Activated naive CD4-positive, alpha-beta T cell treated with anti-CD3 and anti-CD28 coated beads, Interleukin-2, amount 10 ng/mL, durations not matched to agents 7 days and 5 days (primary cell): ENCODE data around the gene FTL.
A peak's percentile ranks its signal among the peaks of the same experiment; 100 is the strongest.

Experiments used
- CTCF ChIA-PET: fragments of 350-600 bp; sonication (Branson Sonifier 250); formaldehyde crosslinking; loops from one replicate; lab custom pipeline; 2021; ENCODE audit warnings: antibody characterized with exemption; lab: Charles Lee
- DNase-seq: peaks from one replicate; pipeline ENCODE4 v3.0.0-alpha.2; 2020
- H3K27ac Mint-ChIP-seq: one replicate; pipeline ENCODE4 v1.8.0; 2021; ENCODE audit warnings: mild to moderate bottlenecking, moderate library complexity, mixed read lengths
- H3K27me3 Mint-ChIP-seq: one replicate; pipeline ENCODE4 v1.8.0; 2021; ENCODE audit warnings: mild to moderate bottlenecking, mixed read lengths
- H3K36me3 Mint-ChIP-seq: one replicate; pipeline ENCODE4 v1.8.0; 2021; ENCODE audit warnings: mixed read lengths
- H3K4me1 Mint-ChIP-seq: one replicate; pipeline ENCODE4 v1.8.0; 2021; ENCODE audit warnings: mixed read lengths
- H3K4me3 Mint-ChIP-seq: one replicate; pipeline ENCODE4 v1.8.0; 2021; ENCODE audit warnings: mild to moderate bottlenecking, moderate library complexity, mixed read lengths
- H3K9me3 Mint-ChIP-seq: one replicate; pipeline ENCODE4 v1.8.0; 2021; ENCODE audit warnings: mixed read lengths

Gene FTL

GRCh38 chr19:48966541-48967345 lies 1.6 kb downstream of the FTL start:
- DNase-seq: no peak
- Mint-ChIP-seq H3K27ac (peak overlapping the region; percentile 99), H3K36me3 (peaks cover 41% of the 10 kb centered on the region), H3K9me3 (no peaks in the 10 kb centered on the region), H3K4me3 (peak overlapping the region; percentile 98), H3K4me1 (peaks cover 59% of the 10 kb centered on the region), H3K27me3 (no peaks in the 10 kb centered on the region)
- CTCF ChIA-PET: interaction anchor here (0.9 to 1.8 kb wide), 5 partner anchors 25 to 179 kb away, joined by 3 to 9 read pairs (median 3); partner anchors contain the start of gene NUCB1

GRCh38 chr19:48967346-48968178 lies 2.5 kb downstream of the FTL start:
- H3K4me3 Mint-ChIP-seq: peak overlapping the region; percentile 26
- CTCF ChIA-PET: interaction anchor here (0.8 to 1.8 kb wide), 6 partner anchors 24 to 180 kb away, joined by 3 to 9 read pairs (median 4); partner anchors contain the start of genes GYS1, NUCB1 and RUVBL2
- DNase-seq: no peak
- H3K36me3 Mint-ChIP-seq: peaks cover 35% of the 10 kb centered on the region
- peak overlapping the region; percentile 33 for H3K27ac Mint-ChIP-seq
- no peaks in the 10 kb centered on the region for H3K27me3 Mint-ChIP-seq
- peaks cover 51% of the 10 kb centered on the region for H3K4me1 Mint-ChIP-seq
- no peaks in the 10 kb centered on the region for H3K9me3 Mint-ChIP-seq

GRCh38 chr19:48968179-48968661 lies 3.1 kb downstream of the FTL start:
- no peak for DNase-seq
- no peaks in the 10 kb centered on the region for H3K9me3 Mint-ChIP-seq
- CTCF ChIA-PET: interaction anchor here (1.3 to 1.8 kb wide), 4 partner anchors 24 to 180 kb away, joined by 3 to 9 read pairs (median 6); no protein-coding TSS in a partner anchor
- H3K4me1 Mint-ChIP-seq: peaks cover 44% of the 10 kb centered on the region
- H3K36me3 Mint-ChIP-seq: peaks cover 39% of the 10 kb centered on the region
- H3K4me3 Mint-ChIP-seq: no peak overlapping the region
- H3K27me3 Mint-ChIP-seq: no peaks in the 10 kb centered on the region
- no peak overlapping the region for H3K27ac Mint-ChIP-seq

- no peak overlapping the region for H3K27ac Mint-ChIP-seq
- H3K4me3 Mint-ChIP-seq: no peak overlapping the region
- no peak for DNase-seq
- H3K27me3 Mint-ChIP-seq: no peaks in the 10 kb centered on the region
- peaks cover 38% of the 10 kb centered on the region for H3K4me1 Mint-ChIP-seq
- H3K36me3 Mint-ChIP-seq: peaks cover 39% of the 10 kb centered on the region
- no peaks in the 10 kb centered on the region for H3K9me3 Mint-ChIP-seq
- CTCF ChIA-PET: no interaction called here
These were observed 3.7 kb downstream of the FTL start for GRCh38 chr19:48968813-48969218.

GRCh38 chr19:48969276-48970138 lies 4.4 kb downstream of the FTL start:
- H3K4me3 Mint-ChIP-seq: no peak overlapping the region
- no peaks in the 10 kb centered on the region for H3K27me3 Mint-ChIP-seq
- H3K4me1 Mint-ChIP-seq: peaks cover 31% of the 10 kb centered on the region
- CTCF ChIA-PET: interaction anchor here (0.6 to 2.7 kb wide), 14 partner anchors 18 to 294 kb away, joined by 3 to 22 read pairs (median 6); partner anchors contain the start of genes DHDH, GYS1, PPP1R15A and RUVBL2
- no peaks in the 10 kb centered on the region for H3K9me3 Mint-ChIP-seq
- H3K27ac Mint-ChIP-seq: peak overlapping the region; percentile 33
- no peak for DNase-seq
- H3K36me3 Mint-ChIP-seq: peaks cover 38% of the 10 kb centered on the region

- CTCF ChIA-PET: interaction anchor here (0.5 to 2.7 kb wide), 31 partner anchors 8 to 295 kb away, joined by 3 to 22 read pairs (median 4); partner anchors contain the start of genes BAX, BCAT2, DHDH and GYS1
- no peak for DNase-seq
- Mint-ChIP-seq H3K27ac (no peak overlapping the region), H3K36me3 (peaks cover 38% of the 10 kb centered on the region), H3K9me3 (no peaks in the 10 kb centered on the region), H3K27me3 (no peaks in the 10 kb centered on the region), H3K4me3 (no peak overlapping the region), H3K4me1 (peaks cover 28% of the 10 kb centered on the region)
These were observed 5.1 kb downstream of the FTL start for GRCh38 chr19:48970139-48970766.

GRCh38 chr19:48970923-48971395 lies 5.8 kb downstream of the FTL start:
- peaks cover 33% of the 10 kb centered on the region for H3K36me3 Mint-ChIP-seq
- H3K4me1 Mint-ChIP-seq: peaks cover 23% of the 10 kb centered on the region
- CTCF ChIA-PET: interaction anchor here (0.5 to 2.7 kb wide), 31 partner anchors 9 to 295 kb away, joined by 3 to 22 read pairs (median 4); partner anchors contain the start of genes BAX, BCAT2, DHDH and GYS1
- no peaks in the 10 kb centered on the region for H3K9me3 Mint-ChIP-seq
- DNase-seq: peak; percentile 88
- H3K27ac Mint-ChIP-seq: no peak overlapping the region
- H3K27me3 Mint-ChIP-seq: no peaks in the 10 kb centered on the region
- no peak overlapping the region for H3K4me3 Mint-ChIP-seq

GRCh38 chr19:48975947-48976847 lies 11.1 kb downstream of the FTL start:
- Mint-ChIP-seq H3K27me3 (no peaks in the 10 kb centered on the region), H3K36me3 (peaks cover 26% of the 10 kb centered on the region), H3K27ac (no peak overlapping the region), H3K4me3 (no peak overlapping the region), H3K9me3 (no peaks in the 10 kb centered on the region), H3K4me1 (peaks cover 3% of the 10 kb centered on the region)
- peak; percentile 63 for DNase-seq
- CTCF ChIA-PET: interaction anchor here (0.9 to 1.9 kb wide), 2 partner anchors 17 to 188 kb away, joined by 3 to 9 read pairs; partner anchors contain the start of genes GYS1 and RUVBL2

- Mint-ChIP-seq H3K36me3 (peaks cover 33% of the 10 kb centered on the region), H3K27me3 (no peaks in the 10 kb centered on the region), H3K4me1 (peaks cover 3% of the 10 kb centered on the region), H3K4me3 (no peak overlapping the region), H3K9me3 (no peaks in the 10 kb centered on the region), H3K27ac (no peak overlapping the region)
- no peak for DNase-seq
- CTCF ChIA-PET: interaction anchor here (0.9 to 1.9 kb wide), 4 partner anchors 13 to 188 kb away, joined by 3 to 9 read pairs (median 4); partner anchors contain the start of genes GYS1 and RUVBL2
These were observed 12.0 kb downstream of the FTL start for GRCh38 chr19:48977061-48977460.

GRCh38 chr19:48982280-48982679 lies 17.2 kb downstream of the FTL start:
- CTCF ChIA-PET: no interaction called here
- Mint-ChIP-seq H3K4me1 (peaks cover 3% of the 10 kb centered on the region), H3K27me3 (no peaks in the 10 kb centered on the region), H3K4me3 (no peak overlapping the region), H3K36me3 (peaks cover 37% of the 10 kb centered on the region), H3K9me3 (no peaks in the 10 kb centered on the region), H3K27ac (no peak overlapping the region)
- no peak for DNase-seq

- H3K9me3 Mint-ChIP-seq: no peaks in the 10 kb centered on the region
- no peak for DNase-seq
- H3K36me3 Mint-ChIP-seq: peaks cover 36% of the 10 kb centered on the region
- CTCF ChIA-PET: no interaction called here
- H3K27me3 Mint-ChIP-seq: no peaks in the 10 kb centered on the region
- no peak overlapping the region for H3K4me3 Mint-ChIP-seq
- no peak overlapping the region for H3K27ac Mint-ChIP-seq
- H3K4me1 Mint-ChIP-seq: peaks cover 5% of the 10 kb centered on the region
These were observed 20.6 kb downstream of the FTL start for GRCh38 chr19:48985711-48986110.

GRCh38 chr19:48986211-48986610 lies 21.1 kb downstream of the FTL start:
- H3K4me3 Mint-ChIP-seq: no peak overlapping the region
- H3K27ac Mint-ChIP-seq: no peak overlapping the region
- H3K27me3 Mint-ChIP-seq: no peaks in the 10 kb centered on the region
- no peak for DNase-seq
- H3K9me3 Mint-ChIP-seq: no peaks in the 10 kb centered on the region
- peaks cover 10% of the 10 kb centered on the region for H3K4me1 Mint-ChIP-seq
- H3K36me3 Mint-ChIP-seq: peaks cover 40% of the 10 kb centered on the region
- CTCF ChIA-PET: interaction anchor here (0.8 kb wide), 1 partner anchor 16 kb away, joined by 3 read pairs; no protein-coding TSS in a partner anchor
